ENCODE data around the gene SNHG17. TPM values are rescaled to one million over a fixed set of nuclear protein-coding genes. Genes with fewer than 3 reads are reported as not detected.

Gene SNHG17
- total and polyA plus RNA-seq, 9 of the 15 experiments (the other 6 are each of a cell fraction or from before 2014, with no cell fraction given): 29.8 to 106 (median 57.7) TPM

DNA sequence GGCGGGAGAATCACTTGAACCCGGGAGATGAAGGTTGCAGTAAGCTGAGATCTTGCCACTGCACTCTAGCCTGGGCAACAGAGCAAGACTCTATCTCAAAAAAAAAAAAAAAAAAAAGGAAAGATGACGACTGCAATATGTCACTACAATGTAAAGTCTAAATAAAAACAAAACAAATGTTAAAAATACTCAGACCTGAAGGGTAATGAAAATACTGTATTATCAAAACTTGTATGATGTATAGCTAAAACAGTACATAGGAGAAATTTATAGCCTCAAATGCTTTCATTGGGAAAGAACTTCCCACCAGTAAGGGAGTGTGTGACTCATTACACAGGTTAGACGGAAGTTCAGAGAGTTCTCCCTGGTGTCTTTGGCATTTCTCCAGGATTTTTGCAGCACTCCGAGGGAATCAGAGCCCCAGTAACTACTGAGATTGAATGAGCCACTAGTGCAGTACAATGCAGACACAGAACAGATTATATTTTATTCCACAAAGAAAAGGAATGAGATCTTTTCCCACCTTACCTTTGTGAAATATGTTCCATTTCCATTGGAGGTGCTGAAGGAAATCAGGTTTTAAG lies 25.0 kb upstream of the SNHG17 start (continued):
- TF ChIP-seq, protein P1, sequence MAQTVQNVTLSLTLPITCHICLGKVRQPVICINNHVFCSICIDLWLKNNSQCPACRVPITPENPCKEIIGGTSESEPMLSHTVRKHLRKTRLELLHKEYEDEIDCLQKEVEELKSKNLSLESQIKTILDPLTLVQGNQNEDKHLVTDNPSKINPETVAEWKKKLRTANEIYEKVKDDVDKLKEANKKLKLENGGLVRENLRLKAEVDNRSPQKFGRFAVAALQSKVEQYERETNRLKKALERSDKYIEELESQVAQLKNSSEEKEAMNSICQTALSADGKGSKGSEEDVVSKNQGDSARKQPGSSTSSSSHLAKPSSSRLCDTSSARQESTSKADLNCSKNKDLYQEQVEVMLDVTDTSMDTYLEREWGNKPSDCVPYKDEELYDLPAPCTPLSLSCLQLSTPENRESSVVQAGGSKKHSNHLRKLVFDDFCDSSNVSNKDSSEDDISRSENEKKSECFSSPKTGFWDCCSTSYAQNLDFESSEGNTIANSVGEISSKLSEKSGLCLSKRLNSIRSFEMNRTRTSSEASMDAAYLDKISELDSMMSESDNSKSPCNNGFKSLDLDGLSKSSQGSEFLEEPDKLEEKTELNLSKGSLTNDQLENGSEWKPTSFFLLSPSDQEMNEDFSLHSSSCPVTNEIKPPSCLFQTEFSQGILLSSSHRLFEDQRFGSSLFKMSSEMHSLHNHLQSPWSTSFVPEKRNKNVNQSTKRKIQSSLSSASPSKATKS (CRISPR knock-in tag; IDR thresholded peaks at IDR 0.05): no peak
- no peak for TF ChIP-seq ZNF217 (CRISPR knock-in tag; IDR thresholded peaks at IDR 0.05)
- no peak for TF ChIP-seq ZNF311 (CRISPR knock-in tag; IDR thresholded peaks at IDR 0.05)
- TF ChIP-seq, protein P2, sequence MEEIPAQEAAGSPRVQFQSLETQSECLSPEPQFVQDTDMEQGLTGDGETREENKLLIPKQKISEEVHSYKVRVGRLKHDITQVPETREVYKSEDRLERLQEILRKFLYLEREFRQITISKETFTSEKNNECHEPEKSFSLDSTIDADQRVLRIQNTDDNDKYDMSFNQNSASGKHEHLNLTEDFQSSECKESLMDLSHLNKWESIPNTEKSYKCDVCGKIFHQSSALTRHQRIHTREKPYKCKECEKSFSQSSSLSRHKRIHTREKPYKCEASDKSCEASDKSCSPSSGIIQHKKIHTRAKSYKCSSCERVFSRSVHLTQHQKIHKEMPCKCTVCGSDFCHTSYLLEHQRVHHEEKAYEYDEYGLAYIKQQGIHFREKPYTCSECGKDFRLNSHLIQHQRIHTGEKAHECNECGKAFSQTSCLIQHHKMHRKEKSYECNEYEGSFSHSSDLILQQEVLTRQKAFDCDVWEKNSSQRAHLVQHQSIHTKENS (CRISPR knock-in tag; IDR thresholded peaks at IDR 0.05): no peak
- TF ChIP-seq SMAD4 (CRISPR knock-in tag; conservative IDR thresholded peaks at IDR 0.05): 0 out of 2 replicates have a peak, but pooled peaks have one; percentile 35
- TF ChIP-seq CEBPG (CRISPR knock-in tag; IDR thresholded peaks at IDR 0.05): no peak
- no peak for TF ChIP-seq CEBPG (tag; conservative IDR thresholded peaks at IDR 0.05 in 1 of 2, IDR thresholded peaks at IDR 0.05 in 1 of 2)
- TF ChIP-seq POLR3A (IDR thresholded peaks at IDR 0.05; ENCODE audit: borderline replicate concordance, extremely low read depth, insufficient read depth, insufficient read length): no peak
- no peak for TF ChIP-seq RFX7 (CRISPR knock-in tag; IDR thresholded peaks at IDR 0.05)
- TF ChIP-seq DACH1 (IDR thresholded peaks at IDR 0.05; ENCODE audit: partially characterized antibody): peak; percentile 74
- TF ChIP-seq ZNF766 (CRISPR knock-in tag; conservative IDR thresholded peaks at IDR 0.05): 0 out of 2 replicates have a peak, but pooled peaks have one; percentile 22
- TF ChIP-seq KLF6 (CRISPR knock-in tag; IDR thresholded peaks at IDR 0.05; ENCODE audit: borderline replicate concordance): no peak
- peak; percentile 73 for TF ChIP-seq SMAD1 (IDR thresholded peaks at IDR 0.05; ENCODE audit: low read depth, low read length, partially characterized antibody)
- no peak for TF ChIP-seq MED1 (CRISPR knock-in tag; IDR thresholded peaks at IDR 0.05; ENCODE audit: borderline replicate concordance)
- TF ChIP-seq TAF9B (IDR thresholded peaks at IDR 0.05; ENCODE audit: partially characterized antibody): no peak
- peak; percentile 55; the same call in 1 of the 2 replicates for TF ChIP-seq JUN (IDR thresholded peaks at IDR 0.05; ENCODE audit: borderline replicate concordance, low read depth, low read length)
- TF ChIP-seq JUN (CRISPR knock-in tag; IDR thresholded peaks at IDR 0.05; ENCODE audit: borderline replicate concordance): no peak
- no peak for TF ChIP-seq GATA2 (CRISPR knock-in tag; IDR thresholded peaks at IDR 0.05)
- TF ChIP-seq BRD4 (IDR thresholded peaks at IDR 0.05): no peak
- TF ChIP-seq ZBTB17 (CRISPR knock-in tag; IDR thresholded peaks at IDR 0.05): no peak
- TF ChIP-seq ZNF445 (CRISPR knock-in tag; IDR thresholded peaks at IDR 0.05; ENCODE audit: low read depth): no peak
- TF ChIP-seq RFX1 (IDR thresholded peaks at IDR 0.05): no peak
- TF ChIP-seq KDM4B (IDR thresholded peaks at IDR 0.05; ENCODE audit: borderline replicate concordance in 2 of 2, low read depth in 1 of 2): no peak
- TF ChIP-seq PTTG1 (tag; IDR thresholded peaks at IDR 0.05; ENCODE audit: low read depth): no peak
- TF ChIP-seq SP2 (IDR thresholded peaks at IDR 0.05; ENCODE audit: extremely low read depth, low read depth, low read length, poor library complexity, severe bottlenecking): no peak
- TF ChIP-seq WHSC1 (IDR thresholded peaks at IDR 0.05; ENCODE audit: low read length): no peak
- TF ChIP-seq NFRKB (IDR thresholded peaks at IDR 0.05; ENCODE audit: low read depth): no peak

Data from K562 (cell line).